ENCODE measurements around the gene HM13.

DNA sequence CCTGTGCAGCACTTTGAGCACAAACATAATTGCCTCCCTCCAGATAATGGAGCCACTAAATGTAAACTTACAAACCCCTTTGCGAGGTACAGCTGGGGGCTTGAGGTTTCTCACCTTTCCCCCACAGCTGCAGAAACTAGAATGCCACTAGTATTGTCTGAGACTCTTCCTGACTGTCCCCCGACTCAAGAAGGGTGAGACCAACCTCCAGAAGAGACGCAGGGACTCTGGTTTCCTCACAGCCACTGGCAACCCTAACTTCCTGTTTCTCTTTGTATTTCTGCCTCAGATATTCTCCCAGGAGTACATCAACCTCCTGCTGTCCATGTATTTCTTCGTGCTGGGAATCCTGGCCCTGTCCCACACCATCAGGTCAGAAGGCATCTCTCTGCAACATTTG is 23.6 kb downstream of the HM13 start:
- TF ChIP-seq POLR2AphosphoS5 (IDR thresholded peaks at IDR 0.05; ENCODE audit: low read depth, low read length), result no peak
- TF ChIP-seq POLR2A (IDR thresholded peaks at IDR 0.05; ENCODE audit: low read depth, low read length), result no peak
- no peak for TF ChIP-seq PAX5 (IDR thresholded peaks at IDR 0.05; ENCODE audit: insufficient read depth, low read length, severe bottlenecking)
- no peak for TF ChIP-seq TAF1 (IDR thresholded peaks at IDR 0.05; ENCODE audit: low read depth, low read length)

All from GM12891 (cell line).